ENCODE data around the gene LPCAT3.

LPCAT3 gene

DNA sequence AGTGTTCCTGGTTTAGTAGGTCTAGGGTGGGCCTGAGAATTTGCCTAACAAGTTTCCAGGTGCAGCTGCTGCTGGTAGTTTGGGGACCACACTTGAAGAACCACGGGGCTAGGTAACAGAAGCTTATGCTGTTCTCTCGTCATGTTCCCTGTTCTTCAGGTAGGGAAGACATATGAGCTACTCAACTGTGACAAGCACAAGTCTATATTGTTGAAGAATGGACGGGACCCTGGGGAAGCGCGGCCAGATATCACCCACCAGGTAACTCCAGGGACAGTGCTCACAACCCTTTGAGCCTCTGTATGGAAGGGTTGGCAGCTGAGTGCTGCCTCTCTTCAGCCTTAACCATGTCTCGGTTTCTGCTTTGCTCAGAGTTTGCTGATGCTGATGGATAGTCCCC lies 44.1 kb downstream of the LPCAT3 start:
- DNase-seq (ENCODE audit: extremely low read depth, low read depth): no peak
- H3K4me3 ChIP-seq (replicated peaks; ENCODE audit: low read depth, low read length): no peak overlapping the region
- TF ChIP-seq, protein P1, sequence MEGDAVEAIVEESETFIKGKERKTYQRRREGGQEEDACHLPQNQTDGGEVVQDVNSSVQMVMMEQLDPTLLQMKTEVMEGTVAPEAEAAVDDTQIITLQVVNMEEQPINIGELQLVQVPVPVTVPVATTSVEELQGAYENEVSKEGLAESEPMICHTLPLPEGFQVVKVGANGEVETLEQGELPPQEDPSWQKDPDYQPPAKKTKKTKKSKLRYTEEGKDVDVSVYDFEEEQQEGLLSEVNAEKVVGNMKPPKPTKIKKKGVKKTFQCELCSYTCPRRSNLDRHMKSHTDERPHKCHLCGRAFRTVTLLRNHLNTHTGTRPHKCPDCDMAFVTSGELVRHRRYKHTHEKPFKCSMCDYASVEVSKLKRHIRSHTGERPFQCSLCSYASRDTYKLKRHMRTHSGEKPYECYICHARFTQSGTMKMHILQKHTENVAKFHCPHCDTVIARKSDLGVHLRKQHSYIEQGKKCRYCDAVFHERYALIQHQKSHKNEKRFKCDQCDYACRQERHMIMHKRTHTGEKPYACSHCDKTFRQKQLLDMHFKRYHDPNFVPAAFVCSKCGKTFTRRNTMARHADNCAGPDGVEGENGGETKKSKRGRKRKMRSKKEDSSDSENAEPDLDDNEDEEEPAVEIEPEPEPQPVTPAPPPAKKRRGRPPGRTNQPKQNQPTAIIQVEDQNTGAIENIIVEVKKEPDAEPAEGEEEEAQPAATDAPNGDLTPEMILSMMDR (IDR thresholded peaks at IDR 0.05; ENCODE audit: low read depth, low read length, missing control alignments): no peak

DNA sequence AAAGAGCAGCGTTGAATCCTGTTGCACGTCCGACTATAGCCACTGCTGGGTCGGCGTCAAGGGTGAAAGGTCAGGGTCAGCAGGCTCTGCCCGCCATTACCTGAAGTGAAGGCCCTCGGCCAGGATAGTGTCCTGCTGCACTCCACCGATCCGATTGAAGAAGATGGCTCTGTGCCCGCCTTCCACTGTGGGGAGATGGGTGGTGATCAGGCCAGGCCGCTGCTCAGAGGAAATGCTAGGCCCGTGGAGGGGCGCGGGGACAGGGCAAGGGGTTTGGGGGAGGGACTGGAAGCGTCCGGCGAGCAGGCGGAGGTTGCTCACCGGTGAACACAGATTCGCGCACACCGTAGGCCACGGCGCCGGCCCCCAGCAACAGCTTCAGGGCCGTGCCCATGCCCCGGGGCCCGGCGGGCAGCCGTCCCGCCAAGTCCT lies 48.2 kb downstream of the LPCAT3 start:
- TF ChIP-seq, protein P1 (IDR thresholded peaks at IDR 0.05; ENCODE audit: low read depth, low read length, missing control alignments): no peak
- peak overlapping the region; percentile 97 for H3K4me3 ChIP-seq (replicated peaks; ENCODE audit: low read depth, low read length)
- no peak for DNase-seq (ENCODE audit: extremely low read depth, low read depth)

DNA sequence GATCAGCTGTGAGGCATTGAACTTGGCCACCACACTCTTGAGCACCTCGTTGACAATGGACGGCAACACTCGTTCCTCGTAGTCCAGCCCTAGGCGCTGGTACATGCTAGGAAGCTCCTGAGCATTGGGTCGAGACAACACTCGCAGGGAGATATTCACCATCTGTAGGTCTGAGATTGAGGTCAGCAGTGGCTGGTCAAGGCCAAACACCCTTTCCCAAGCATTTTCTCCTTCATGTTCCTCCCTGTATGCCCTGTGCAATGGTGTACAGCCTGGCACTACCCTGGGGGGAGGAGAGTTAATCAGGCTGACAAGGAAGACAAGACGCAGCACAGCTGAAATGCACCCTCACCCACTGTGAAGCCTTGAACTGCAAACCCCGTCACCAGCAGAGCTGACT lies 49.9 kb downstream of the LPCAT3 start:
- TF ChIP-seq, protein P1 (IDR thresholded peaks at IDR 0.05; ENCODE audit: low read depth, low read length, missing control alignments): no peak
- DNase-seq (ENCODE audit: extremely low read depth, low read depth): no peak
- peak overlapping the region; percentile 97 for H3K4me3 ChIP-seq (replicated peaks; ENCODE audit: low read depth, low read length)

DNA sequence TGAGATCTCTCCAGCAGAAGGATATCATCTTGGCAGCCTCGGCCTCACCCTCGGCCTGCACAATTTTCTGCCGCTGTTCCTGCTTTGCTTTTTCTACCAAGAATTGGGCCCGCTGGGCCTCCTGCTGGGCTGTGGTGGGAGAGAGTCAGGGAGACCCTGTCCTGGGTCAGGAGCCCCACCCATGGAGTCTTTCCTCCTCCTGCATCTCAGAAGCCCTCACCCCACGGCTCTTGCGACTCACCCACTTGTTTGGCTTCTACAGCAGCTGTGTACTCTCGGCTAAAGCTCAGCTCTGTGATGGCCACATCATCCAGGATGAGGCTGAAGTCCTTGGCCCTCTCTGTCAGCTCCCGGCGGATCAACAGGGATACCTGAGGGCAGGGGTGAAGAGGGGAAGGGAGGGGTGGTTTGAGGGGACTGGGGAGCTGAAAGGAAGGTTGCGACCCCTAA lies 50.6 kb downstream of the LPCAT3 start:
- DNase-seq (ENCODE audit: extremely low read depth, low read depth): no peak
- peak overlapping the region; percentile 97 for H3K4me3 ChIP-seq (replicated peaks; ENCODE audit: low read depth, low read length)
- TF ChIP-seq, protein P1 (IDR thresholded peaks at IDR 0.05; ENCODE audit: low read depth, low read length, missing control alignments): no peak

DNA sequence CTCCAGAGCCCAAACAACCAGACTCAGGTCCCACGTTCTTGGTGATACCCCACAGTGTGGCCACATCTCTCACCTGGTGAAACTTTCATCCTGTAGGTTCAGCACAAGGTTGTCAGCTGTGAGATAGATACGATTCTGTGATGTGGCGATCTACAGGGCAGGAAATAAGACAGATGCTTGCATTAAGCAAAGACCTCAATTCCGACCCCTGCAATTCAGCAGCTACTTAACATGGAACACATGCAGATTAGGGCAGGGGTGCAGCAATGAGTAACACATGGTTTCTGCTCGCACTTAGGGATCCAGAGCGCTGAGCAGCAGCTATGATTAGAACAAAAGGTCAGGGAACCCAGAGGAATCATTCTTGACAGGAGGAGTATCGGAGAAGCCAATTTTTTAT lies 51.9 kb downstream of the LPCAT3 start:
- DNase-seq (ENCODE audit: extremely low read depth, low read depth): no peak
- TF ChIP-seq, protein P1 (IDR thresholded peaks at IDR 0.05; ENCODE audit: low read depth, low read length, missing control alignments): no peak

DNA sequence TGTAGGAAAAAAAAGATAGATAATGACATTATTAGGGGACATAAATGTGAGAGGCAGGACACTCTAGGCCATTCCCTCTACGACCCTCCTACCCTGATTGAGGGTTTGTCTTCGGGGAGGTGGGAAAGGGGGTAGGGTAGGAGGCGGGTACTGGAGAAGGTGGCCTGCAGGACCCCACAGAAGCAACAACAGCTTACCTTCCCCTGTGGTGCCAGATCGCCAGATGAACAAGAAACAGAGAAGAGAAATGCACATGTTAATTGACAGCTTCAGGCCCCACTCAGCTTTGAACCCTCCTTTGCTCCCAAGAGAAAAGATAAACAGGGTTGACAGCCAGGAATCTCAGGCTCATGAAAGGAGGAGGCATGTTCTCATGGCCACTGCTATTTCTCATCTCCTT lies 52.6 kb downstream of the LPCAT3 start:
- no peak overlapping the region for H3K4me3 ChIP-seq (replicated peaks; ENCODE audit: low read depth, low read length)
- TF ChIP-seq, protein P1 (IDR thresholded peaks at IDR 0.05; ENCODE audit: low read depth, low read length, missing control alignments): no peak
- DNase-seq (ENCODE audit: extremely low read depth, low read depth): no peak

More for the DNA sequence above, 51.9 kb downstream of the LPCAT3 start:
- H3K4me3 ChIP-seq (replicated peaks; ENCODE audit: low read depth, low read length): no peak overlapping the region

DNA sequence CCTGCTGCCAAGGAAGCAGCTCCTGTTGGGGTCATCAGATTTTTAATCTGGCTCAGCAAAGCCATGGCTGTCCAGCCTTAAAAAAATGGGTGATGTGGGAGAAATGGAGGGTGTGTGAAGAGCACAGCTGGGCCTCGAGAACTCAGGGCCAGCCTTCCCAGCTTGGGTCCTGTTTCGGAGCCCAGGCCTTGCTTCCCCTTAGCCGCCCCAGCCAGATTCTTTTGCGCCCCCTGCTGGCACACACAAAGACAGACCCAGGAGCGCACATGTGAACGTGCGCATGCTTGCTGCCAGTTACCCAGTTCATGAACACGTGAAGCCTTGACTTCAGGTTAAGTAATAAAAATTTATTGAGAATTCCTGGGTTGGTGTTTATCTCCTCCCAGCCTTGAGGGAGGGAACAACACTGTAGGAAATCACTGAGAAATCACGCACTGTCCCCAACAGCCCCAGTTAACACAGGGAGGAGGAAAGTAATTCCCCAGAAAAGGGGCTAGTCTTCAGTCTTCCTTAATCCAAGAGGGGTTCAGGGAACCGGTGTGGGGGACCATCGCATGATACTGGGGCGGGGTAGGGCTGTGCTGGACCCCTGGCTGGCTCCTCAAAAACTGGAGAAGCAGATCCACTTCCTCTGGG lies 53.1 kb downstream of the LPCAT3 start:
- DNase-seq (ENCODE audit: extremely low read depth, low read depth): peak; percentile 78
- TF ChIP-seq, protein P1 (IDR thresholded peaks at IDR 0.05; ENCODE audit: low read depth, low read length, missing control alignments): peak; percentile 91
- H3K4me3 ChIP-seq (replicated peaks; ENCODE audit: low read depth, low read length): no peak overlapping the region

Measured in HFF-Myc (cell line).